SK-N-SH (cell line): ENCODE data around the gene TERT. TPM values are rescaled to one million over a fixed set of nuclear protein-coding genes. Genes with fewer than 3 reads are reported as not detected.

Experiments
- CTCF ChIA-PET: fragments of 300-600, 350-600 bp; formaldehyde crosslinking; extraction: SDS; loops from one replicate; lab custom pipeline; 2021; lab: Yijun Ruan, JAX
- POLR2A ChIA-PET: fragments of 350-600 bp; sonication (Branson Sonifier 250); formaldehyde crosslinking; extraction: SDS; loops from one replicate; lab custom pipeline; 2020; ENCODE audit warnings: antibody characterized with exemption, inconsistent platforms; lab: Yijun Ruan, JAX
- DNase-seq: peaks from one replicate; pipeline ENCODE4 v3.0.0; 2012
- H2AFZ ChIP-seq: fragments of 200-600 bp; sonication (generic); 2 replicates; pipeline ENCODE4 v1.8.1; 2016; ENCODE audit warnings: antibody characterized with exemption, mild to moderate bottlenecking, low read depth
- H3F3A ChIP-seq: fragments of 200-600 bp; sonication (generic); replicated peaks from 2 replicates; pipeline ENCODE3; 2016; ENCODE audit warnings: antibody characterized with exemption, mild to moderate bottlenecking; ENCODE audit not compliant: insufficient read depth
- H3K27ac ChIP-seq, 2 experiments: fragments of 200-500 bp in 1 of 2; fragments of 200-600 bp in 1 of 2; sonication (Bioruptor generic) in 1 of 2; sonication (generic), shearing (Covaris generic) in 1 of 2; 2 replicates each; pipeline versions ENCODE4 v1.5.1 to v1.6.1; 2014 to 2016; ENCODE audit warnings: low read depth in 2 of 2, inconsistent platforms in 1 of 2, low read length in 1 of 2, mild to moderate bottlenecking in 1 of 2, mixed read lengths in 1 of 2
- H3K27me3 ChIP-seq: fragments of 200-600 bp; sonication (generic), shearing (Covaris generic); 2 replicates; pipeline ENCODE4 v1.6.1; 2016; ENCODE audit warnings: mixed run types; ENCODE audit not compliant: insufficient read depth
- H3K36me3 ChIP-seq, 2 experiments: fragments of 200-500 bp in 1 of 2; fragments of 200-600 bp in 1 of 2; sonication (Bioruptor generic) in 1 of 2; sonication (generic) in 1 of 2; replicated peaks in 1 of 2; 2 replicates each; pipeline versions ENCODE3 to v1.5.1; 2014 to 2016; ENCODE audit warnings: low read length in 1 of 2, mild to moderate bottlenecking in 1 of 2; ENCODE audit not compliant: insufficient read depth in 2 of 2, control insufficient read depth in 1 of 2
- H3K4me1 ChIP-seq, 2 experiments: fragments of 200-500 bp in 1 of 2; fragments of 200-600 bp in 1 of 2; sonication (Bioruptor generic) in 1 of 2; sonication (generic), shearing (Covaris generic) in 1 of 2; 2 replicates each; pipeline versions ENCODE4 v1.5.1 to v1.6.1; 2014 to 2016; ENCODE audit warnings: low read depth in 1 of 2, low read length in 1 of 2, mixed run types in 1 of 2; ENCODE audit not compliant: insufficient read depth in 2 of 2, control insufficient read depth in 1 of 2
- H3K4me2 ChIP-seq: fragments of 200-600 bp; sonication (generic), shearing (Covaris generic); 2 replicates; pipeline ENCODE4 v1.6.1; 2017; ENCODE audit warnings: mixed run types
- H3K4me3 ChIP-seq, 2 experiments: fragments of 200-500 bp in 1 of 2; fragments of 200-600 bp in 1 of 2; sonication (Bioruptor generic) in 1 of 2; sonication (generic), shearing (Covaris generic) in 1 of 2; 2 replicates each; pipeline versions ENCODE4 v1.5.1 to v1.8.1; 2014 to 2016; ENCODE audit warnings: low read depth in 2 of 2, inconsistent platforms in 1 of 2, low read length in 1 of 2, mild to moderate bottlenecking in 1 of 2, mixed read lengths in 1 of 2, moderate library complexity in 1 of 2
- H3K79me2 ChIP-seq: fragments of 200-600 bp; sonication (generic); 2 replicates; pipeline ENCODE4 v1.8.1; 2017; ENCODE audit warnings: mild to moderate bottlenecking; ENCODE audit not compliant: insufficient read depth
- H3K9ac ChIP-seq: fragments of 200-600 bp; sonication (generic); 2 replicates; pipeline ENCODE4 v1.6.1; 2017; ENCODE audit warnings: mixed run types
- H3K9me2 ChIP-seq: fragments of 200-600 bp; sonication (generic); 2 replicates; pipeline ENCODE4 v1.6.1; 2017; ENCODE audit warnings: mixed run types
- H3K9me3 ChIP-seq: fragments of 200-600 bp; sonication (generic); 2 replicates; pipeline ENCODE4 v1.6.1; 2017; ENCODE audit warnings: mixed run types, mild to moderate bottlenecking, moderate library complexity
- H4K20me1 ChIP-seq: fragments of 200-600 bp; sonication (generic); 2 replicates; pipeline ENCODE4 v1.6.1; 2017; ENCODE audit warnings: mild to moderate bottlenecking, mixed run types; ENCODE audit not compliant: insufficient read depth
- ELF1 ChIP-seq: IDR thresholded peaks from 2 replicates; pipeline ENCODE4 v1.4.0; 2012
- EP300 ChIP-seq, 2 experiments: IDR thresholded peaks; 2 replicates each; pipeline versions ENCODE4 v1.4.0 to v1.6.1; 2012; ENCODE audit warnings: borderline replicate concordance in 1 of 2, low read depth in 1 of 2, low read length in 1 of 2
- FOSL2 ChIP-seq: IDR thresholded peaks from 2 replicates; pipeline ENCODE4 v1.4.0; 2012; ENCODE audit warnings: low read depth, mild to moderate bottlenecking, moderate library complexity, borderline replicate concordance
- GABPA ChIP-seq: IDR thresholded peaks from 2 replicates; pipeline ENCODE4 v1.4.0; 2012; ENCODE audit warnings: low read depth, mild to moderate bottlenecking
- GATA2 ChIP-seq: sonication (generic); formaldehyde crosslinking; IDR thresholded peaks from 2 replicates; pipeline ENCODE4 v1.5.0; 2020; ENCODE audit warnings: mild to moderate bottlenecking, missing genetic modification reagents
- IRF3 ChIP-seq: fragments of 150-350 bp; IDR thresholded peaks from 2 replicates; pipeline ENCODE4 v1.6.1; 2016; ENCODE audit warnings: mild to moderate bottlenecking, low read depth, low read length
- MAX ChIP-seq: IDR thresholded peaks from 2 replicates; pipeline ENCODE4 v1.4.0; 2012; ENCODE audit warnings: low read depth
- MEF2A ChIP-seq: IDR thresholded peaks from 2 replicates; pipeline ENCODE4 v1.4.0; 2012; ENCODE audit warnings: low read depth, borderline replicate concordance
- NFIC ChIP-seq: IDR thresholded peaks from 2 replicates; pipeline ENCODE4 v1.4.0; 2012; ENCODE audit warnings: borderline replicate concordance
- NRF1 ChIP-seq: IDR thresholded peaks from 2 replicates; pipeline ENCODE4 v1.6.1; 2012; ENCODE audit warnings: low read depth, mild to moderate bottlenecking, low read length
- PBX3 ChIP-seq: IDR thresholded peaks from 2 replicates; pipeline ENCODE4; 2012
- POLR2AphosphoS5 ChIP-seq: IDR thresholded peaks from 2 replicates; pipeline ENCODE4 v1.6.1; 2012; ENCODE audit warnings: low read depth, low read length
- RAD21 ChIP-seq: IDR thresholded peaks from 2 replicates; pipeline ENCODE4 v1.6.1; 2012; ENCODE audit warnings: mild to moderate bottlenecking, low read length
- RFX5 ChIP-seq: IDR thresholded peaks from 2 replicates; pipeline ENCODE4 v1.6.1; 2012; ENCODE audit warnings: mild to moderate bottlenecking, improper control_type of control experiment, low read length
- SMC3 ChIP-seq: IDR thresholded peaks from 2 replicates; pipeline ENCODE4 v1.6.1; 2012; ENCODE audit warnings: low read depth, low read length, improper control_type of control experiment
- TAF1 ChIP-seq: IDR thresholded peaks from 2 replicates; pipeline ENCODE4 v1.6.1; 2012; ENCODE audit warnings: low read depth, mild to moderate bottlenecking, low read length, moderate library complexity, borderline replicate concordance
- TCF12 ChIP-seq: IDR thresholded peaks from 2 replicates; pipeline ENCODE4 v1.4.0; 2012
- USF2 ChIP-seq: fragments of 150-350 bp; IDR thresholded peaks from 2 replicates; pipeline ENCODE4 v1.6.1; 2017; ENCODE audit warnings: antibody characterized with exemption, low read length, low read depth, borderline replicate concordance
- YY1 ChIP-seq: IDR thresholded peaks from 2 replicates; pipeline ENCODE4 v1.4.0; 2012; ENCODE audit warnings: low read depth, mild to moderate bottlenecking
- WGBS: methylation state at CpG from one replicate; pipeline ENCODE4 v1.1.6; 2017; ENCODE audit warnings: low lambda C conversion rate; 5-methylcytosine and 5-hydroxymethylcytosine counted together
- polyA plus RNA-seq, 3 experiments: library from polyadenylated mRNA; depleted of rRNA; stranded (reverse); fragments of >200 nt; gene quantifications; 2 replicates each; pipeline ENCODE4 v1.2.3, GENCODE V29; 2012

Gene TERT
- polyA plus RNA-seq, 1 of the 3 experiments (the other 2 are of a cell fraction) = 2.4 TPM

GRCh38 chr5:1214936-1215220, 80.0 kb downstream of the TERT start:
- Histone ChIP-seq H3K9me2 (no peaks in the 10 kb centered on the region), H3K36me3 (no peaks in the 10 kb centered on the region), H3K4me3 (no peak overlapping the region), H3K9me3 (no peaks in the 10 kb centered on the region), H4K20me1 (no peaks in the 10 kb centered on the region), H3K4me2 (no peak overlapping the region), H3K27ac (no peak overlapping the region), H2AFZ (no peak overlapping the region), H3K79me2 (no peaks in the 10 kb centered on the region), H3K27me3 (no peaks in the 10 kb centered on the region; the same call in 1 of the 2 replicates), H3K4me1 (no peaks in the 10 kb centered on the region), H3K9ac (no peak overlapping the region), H3F3A (no peaks in the 10 kb centered on the region)
- 35% methylated on average over 2 of the region's 2 CpGs for WGBS
- DNase-seq = no peak
- CTCF ChIA-PET = interaction anchor here (1.2 kb wide), 1 partner anchor 430 kb away, joined by 4 read pairs; no protein-coding TSS in a partner anchor
- TF ChIP-seq ELF1 = no peak
- TF ChIP-seq NFIC = no peak
- no peak for TF ChIP-seq RAD21
- no peak for TF ChIP-seq FOSL2
- TF ChIP-seq IRF3 = no peak
- no peak for TF ChIP-seq SMC3
- TF ChIP-seq MEF2A = no peak
- no peak for TF ChIP-seq GATA2 (CRISPR knock-in tag)
- TF ChIP-seq NRF1 = no peak
- no peak for TF ChIP-seq PBX3
- no peak for TF ChIP-seq YY1
- TF ChIP-seq MAX = no peak
- TF ChIP-seq RFX5 = no peak
- TF ChIP-seq POLR2AphosphoS5 = no peak
- no peak for TF ChIP-seq GABPA
- TF ChIP-seq TAF1 = no peak
- POLR2A ChIA-PET = no interaction called here

GRCh38 chr5:1214163-1214935, 80.5 kb downstream of the TERT start:
- Histone ChIP-seq H3K36me3 (no peaks in the 10 kb centered on the region), H3K4me3 (no peak overlapping the region), H3K79me2 (no peaks in the 10 kb centered on the region), H3K27me3 (no peaks in the 10 kb centered on the region; the same call in 1 of the 2 replicates), H3K9ac (no peak overlapping the region), H2AFZ (no peak overlapping the region), H3K9me3 (no peaks in the 10 kb centered on the region), H3K27ac (no peak overlapping the region), H4K20me1 (no peaks in the 10 kb centered on the region), H3F3A (no peaks in the 10 kb centered on the region), H3K4me1 (no peaks in the 10 kb centered on the region), H3K4me2 (no peak overlapping the region), H3K9me2 (no peaks in the 10 kb centered on the region)
- TF ChIP-seq USF2 = no peak
- no peak for TF ChIP-seq EP300 (IDR thresholded peaks at IDR 0.05; ENCODE audit: borderline replicate concordance in 1 of 2, low read depth in 1 of 2, low read length in 1 of 2)
- TF ChIP-seq MEF2A = no peak
- TF ChIP-seq GABPA = no peak
- no peak for TF ChIP-seq IRF3
- TF ChIP-seq TCF12 = no peak
- POLR2A ChIA-PET = no interaction called here
- WGBS = 36% methylated on average over 15 of the region's 22 CpGs
- CTCF ChIA-PET = interaction anchor here (1.0 to 1.2 kb wide), 2 partner anchors 47 to 431 kb away, joined by 3 to 4 read pairs; no protein-coding TSS in a partner anchor
- DNase-seq = no peak
